Left cardiac atrium (tissue), 4 donors: Measurements from ENCODE around the gene GTF3C1. TPM values are rescaled to one million over a fixed set of nuclear protein-coding genes. Genes with fewer than 3 reads are reported as not detected.
"Not testable (repeated sequence)": the region's sequence is repeated elsewhere in the genome, so short reads cannot be mapped to it uniquely, and the experiment has no call there.

Experiments used
- ATAC-seq, 2 donors: fragments of 200-7000 bp; cut with Tn5 transposase; one replicate each; pipeline ENCODE4 v1.9.1; 2020; ENCODE audit warnings: mild to moderate bottlenecking in 2 of 2, moderate library complexity in 2 of 2
- DNase-seq: peaks from one replicate; pipeline ENCODE4 v3.0.0-alpha.2; 2020
- intact Hi-C, 2 donors: fragments of 100-400 bp; cut with DNase I; formaldehyde crosslinking; loops; one replicate each; pipeline versions ENCODE4 v1.14.1 to v1.15.1; 2022 to 2023
- total RNA-seq, 2 donors: library from RNA; stranded (reverse); fragmentation: NEBNext Ultra II Directional; extraction: Animal tissue kit (Norgen Biotek cat#: 25700); gene quantifications; one replicate each; pipeline ENCODE4 v1.2.1, GENCODE V29; 2021
- donor health status: DM: no; HTN: yes; CAD: no.
- donor health status: DM: no; HTN: yes; CAD: no; lungs with severe emphysema.
- donor health status: DM: yes; HTN: yes; CAD: no.
- donor health status: Dilated cardiomyopathy.

GTF3C1 gene
- total RNA-seq, 2 donors from 2014 or later: 43.3 to 53.6 TPM

- ATAC-seq (peak in 1 of 2 donors; percentile 3), DNase-seq (no peak)
- intact Hi-C loops: loop anchor here in 1 of 2 donors (5.0 kb wide), 1 partner anchor 283 kb away; no protein-coding TSS in a partner anchor
Measured at GRCh38 chr16:27460213-27460612, 89.5 kb downstream of the GTF3C1 start.

GRCh38 chr16:27458987-27459688 is 90.6 kb downstream of the GTF3C1 start:
- intact Hi-C loops: loop anchor here (5.0 to 10.0 kb wide), 4 partner anchors 234 to 1624 kb away; no protein-coding TSS in a partner anchor
- no peak for ATAC-seq
- no peak for DNase-seq

GRCh38 chr16:27458258-27458657 is 91.5 kb downstream of the GTF3C1 start:
- DNase-seq: no peak

GRCh38 chr16:27457605-27457900 is 92.2 kb downstream of the GTF3C1 start:
- intact Hi-C loops: loop anchor here (5.0 to 10.0 kb wide), 4 partner anchors 233 to 1623 kb away; no protein-coding TSS in a partner anchor
- not testable (repeated sequence) for DNase-seq, ATAC-seq

More at GRCh38 chr16:27458258-27458657, 91.5 kb downstream of the GTF3C1 start:
- intact Hi-C loops: loop anchor here (5.0 to 10.0 kb wide), 4 partner anchors 233 to 1623 kb away; no protein-coding TSS in a partner anchor
- ATAC-seq: no peak

- ATAC-seq (no peak), DNase-seq (no peak)
- intact Hi-C loops: loop anchor here (5.0 to 10.0 kb wide), 4 partner anchors 231 to 1621 kb away; no protein-coding TSS in a partner anchor
Measured at GRCh38 chr16:27455700-27456099, 94.0 kb downstream of the GTF3C1 start.

GRCh38 chr16:27453494-27453825 is 96.3 kb downstream of the GTF3C1 start:
- intact Hi-C loops: loop anchor here (10.0 kb wide), 2 partner anchors 229 to 1619 kb away; no protein-coding TSS in a partner anchor
- no peak for DNase-seq
- no peak for ATAC-seq

- no peak for DNase-seq
- intact Hi-C loops: loop anchor here (10.0 kb wide), 2 partner anchors 228 to 1618 kb away; no protein-coding TSS in a partner anchor
- ATAC-seq: no peak
Measured at GRCh38 chr16:27452569-27453493, 96.9 kb downstream of the GTF3C1 start.

- no peak for ATAC-seq
- intact Hi-C loops: loop anchor here (10.0 kb wide), 2 partner anchors 225 to 1615 kb away; no protein-coding TSS in a partner anchor
- no peak for DNase-seq
Measured at GRCh38 chr16:27450196-27450549, 99.5 kb downstream of the GTF3C1 start.

- intact Hi-C loops: loop anchor here (10.0 kb wide), 2 partner anchors 225 to 1615 kb away; no protein-coding TSS in a partner anchor
- ATAC-seq (peak in 1 of 2 donors; percentile 64), DNase-seq (no peak)
Measured at GRCh38 chr16:27449434-27450195, 100.1 kb downstream of the GTF3C1 start.

GRCh38 chr16:27448532-27449433 is 100.9 kb downstream of the GTF3C1 start:
- intact Hi-C loops: no loop called here
- ATAC-seq: no peak
- DNase-seq: no peak

- intact Hi-C loops: no loop called here
- ATAC-seq: no peak
- no peak for DNase-seq
Measured at GRCh38 chr16:27447301-27447700, 102.4 kb downstream of the GTF3C1 start.

GRCh38 chr16:27446721-27447120 is 103.0 kb downstream of the GTF3C1 start:
- intact Hi-C loops: no loop called here
- ATAC-seq (peak in 1 of 2 donors; percentile 59), DNase-seq (peak; percentile 22)

- intact Hi-C loops: no loop called here
- DNase-seq (peak; percentile 10), ATAC-seq (no peak)
Measured at GRCh38 chr16:27445502-27446175, 104.1 kb downstream of the GTF3C1 start.

- DNase-seq: peak; percentile 3
- intact Hi-C loops: no loop called here
- no peak for ATAC-seq
Measured at GRCh38 chr16:27444470-27444869, 105.2 kb downstream of the GTF3C1 start.

GRCh38 chr16:27444015-27444414 is 105.7 kb downstream of the GTF3C1 start:
- DNase-seq (no peak), ATAC-seq (no peak)
- intact Hi-C loops: no loop called here

GRCh38 chr16:27441998-27442397 is 107.7 kb downstream of the GTF3C1 start:
- no peak for ATAC-seq
- intact Hi-C loops: no loop called here
- DNase-seq: no peak

GRCh38 chr16:27441276-27441675 is 108.4 kb downstream of the GTF3C1 start:
- ATAC-seq (no peak), DNase-seq (no peak)
- intact Hi-C loops: no loop called here
